HEK293 (cell line): ENCODE data around the gene HOTAIR.
A peak's percentile ranks its signal among the peaks of the same experiment; 100 is the strongest.

Experiments used
- PRDM4 ChIP-seq: fragments of 450-650 bp; formaldehyde crosslinking; IDR thresholded peaks from 2 replicates; pipeline ENCODE4 v1.5.1; 2017; ENCODE audit warnings: missing biosample characterization, missing genetic modification characterization
- REST ChIP-seq: fragments of 450-650 bp; formaldehyde crosslinking; IDR thresholded peaks from 2 replicates; pipeline ENCODE4 v1.5.1; 2016; ENCODE audit warnings: missing biosample characterization, missing genetic modification characterization
- SP2 ChIP-seq: fragments of 450-650 bp; formaldehyde crosslinking; IDR thresholded peaks from 2 replicates; pipeline ENCODE4 v1.5.1; 2016; ENCODE audit warnings: missing biosample characterization, missing genetic modification characterization
- TSHZ1 ChIP-seq: fragments of 450-650 bp; formaldehyde crosslinking; IDR thresholded peaks from 2 replicates; pipeline ENCODE4 v1.5.1; 2016; ENCODE audit warnings: missing biosample characterization, missing genetic modification characterization, borderline replicate concordance
- YY1 ChIP-seq: fragments of 450-650 bp; formaldehyde crosslinking; IDR thresholded peaks from 2 replicates; pipeline ENCODE4 v1.5.1; 2018; ENCODE audit warnings: missing biosample characterization, missing genetic modification characterization
- ZBTB1 ChIP-seq: fragments of 450-650 bp; formaldehyde crosslinking; IDR thresholded peaks from 2 replicates; pipeline ENCODE4 v1.5.1; 2016; ENCODE audit warnings: missing biosample characterization, missing genetic modification characterization
- ZBTB44 ChIP-seq: fragments of 450-650 bp; IDR thresholded peaks from 2 replicates; pipeline ENCODE4 v1.5.1; 2018; ENCODE audit warnings: missing biosample characterization, mild to moderate bottlenecking, missing genetic modification characterization
- ZNF114 ChIP-seq: fragments of 450-650 bp; formaldehyde crosslinking; IDR thresholded peaks from 2 replicates; pipeline ENCODE4 v1.5.0; 2017; ENCODE audit warnings: missing biosample characterization, missing genetic modification characterization
- ZNF132 ChIP-seq: fragments of 450-650 bp; formaldehyde crosslinking; IDR thresholded peaks from 2 replicates; pipeline ENCODE4 v1.5.1; 2017; ENCODE audit warnings: missing biosample characterization, missing genetic modification characterization, borderline replicate concordance
- ZNF2 ChIP-seq: fragments of 450-650 bp; formaldehyde crosslinking; IDR thresholded peaks from 2 replicates; pipeline ENCODE4 v1.5.1; 2016; ENCODE audit warnings: missing biosample characterization, missing genetic modification characterization
- ZNF211 ChIP-seq: fragments of 450-650 bp; formaldehyde crosslinking; IDR thresholded peaks from 2 replicates; pipeline ENCODE4 v1.5.1; 2016; ENCODE audit warnings: low read depth, missing biosample characterization, missing genetic modification characterization
- ZNF223 ChIP-seq: fragments of 450-650 bp; formaldehyde crosslinking; IDR thresholded peaks from 2 replicates; pipeline ENCODE4 v1.5.1; 2016; ENCODE audit warnings: missing biosample characterization, missing genetic modification characterization
- ZNF24 ChIP-seq: fragments of 450-650 bp; formaldehyde crosslinking; IDR thresholded peaks from 2 replicates; pipeline ENCODE4 v1.5.1; 2016; ENCODE audit warnings: missing biosample characterization, missing genetic modification characterization
- ZNF26 ChIP-seq: fragments of 450-650 bp; formaldehyde crosslinking; IDR thresholded peaks from 2 replicates; pipeline ENCODE4 v1.5.1; 2016; ENCODE audit warnings: missing biosample characterization, missing genetic modification characterization
- ZNF280C ChIP-seq: fragments of 450-650 bp; formaldehyde crosslinking; IDR thresholded peaks from 2 replicates; pipeline ENCODE4 v1.5.1; 2016; ENCODE audit warnings: missing biosample characterization, missing genetic modification characterization
- ZNF350 ChIP-seq: fragments of 450-650 bp; formaldehyde crosslinking; IDR thresholded peaks from 2 replicates; pipeline ENCODE4 v1.5.0; 2017; ENCODE audit warnings: missing biosample characterization, mild to moderate bottlenecking, missing genetic modification characterization
- ZNF366 ChIP-seq: fragments of 450-650 bp; formaldehyde crosslinking; conservative IDR thresholded peaks from 2 replicates; pipeline ENCODE4 v1.5.1; 2016; ENCODE audit warnings: missing biosample characterization, missing genetic modification characterization
- ZNF433 ChIP-seq: fragments of 450-650 bp; formaldehyde crosslinking; IDR thresholded peaks from 2 replicates; pipeline ENCODE4 v1.5.1; 2016; ENCODE audit warnings: missing biosample characterization, missing genetic modification characterization, low read depth
- ZNF558 ChIP-seq: fragments of 450-650 bp; formaldehyde crosslinking; IDR thresholded peaks from 2 replicates; pipeline ENCODE4 v1.5.1; 2016; ENCODE audit warnings: missing biosample characterization, missing genetic modification characterization
- ZNF747 ChIP-seq: fragments of 450-650 bp; formaldehyde crosslinking; IDR thresholded peaks from 2 replicates; pipeline ENCODE4 v1.5.1; 2016; ENCODE audit warnings: missing biosample characterization, missing genetic modification characterization
- ZSCAN5A ChIP-seq: fragments of 450-650 bp; formaldehyde crosslinking; IDR thresholded peaks from 2 replicates; pipeline ENCODE4 v1.5.1; 2016; ENCODE audit warnings: missing biosample characterization, missing genetic modification characterization

HOTAIR gene

GRCh38 chr12:53989227-53990113 lies 14.7 kb upstream of the HOTAIR start (continued):
- TF ChIP-seq REST (tag by site-specific recombination) (no peak), ZNF223 (tag by site-specific recombination) (no peak), ZNF366 (peak; percentile 60; the same call in 1 of the 2 replicates), ZNF114 (tag by site-specific recombination) (no peak), ZNF2 (tag by site-specific recombination) (no peak), PRDM4 (no peak; the same call in 1 of the 2 replicates), ZNF280C (tag by site-specific recombination) (no peak), ZBTB44 (tag by site-specific recombination) (0 out of 2 replicates have a peak, but pooled peaks have one; percentile 26), ZNF211 (no peak), ZNF558 (tag by site-specific recombination) (no peak), ZNF433 (tag by site-specific recombination) (no peak), ZNF350 (tag by site-specific recombination) (no peak), ZNF747 (tag by site-specific recombination) (no peak), ZBTB1 (tag by site-specific recombination) (no peak), SP2 (no peak), TSHZ1 (tag by site-specific recombination) (no peak), ZSCAN5A (tag by site-specific recombination) (no peak), ZNF24 (tag by site-specific recombination) (no peak), ZNF132 (tag by site-specific recombination) (no peak), YY1 (tag by site-specific recombination) (no peak), ZNF26 (tag by site-specific recombination) (no peak)
